Dermis microvascular lymphatic vessel endothelial cell (primary cell): ENCODE data around the gene ERICH2. TPM values are rescaled to one million over a fixed set of nuclear protein-coding genes. Genes with fewer than 3 reads are reported as not detected.

Experiments used
- DNase-seq, 2 donors: peaks; one replicate each; pipeline versions ENCODE4 v3.0.0 to v3.0.0-alpha.2; 2010; ENCODE audit warnings: low read depth in 2 of 2
- total RNA-seq: library from RNA; depleted of rRNA; stranded (reverse); fragments of >200 nt; gene quantifications from 2 replicates; pipeline ENCODE4 v1.2.1, GENCODE V29; 2014

ERICH2 gene
- total RNA-seq, 1 donor from 2014 or later, result not detected

DNA sequence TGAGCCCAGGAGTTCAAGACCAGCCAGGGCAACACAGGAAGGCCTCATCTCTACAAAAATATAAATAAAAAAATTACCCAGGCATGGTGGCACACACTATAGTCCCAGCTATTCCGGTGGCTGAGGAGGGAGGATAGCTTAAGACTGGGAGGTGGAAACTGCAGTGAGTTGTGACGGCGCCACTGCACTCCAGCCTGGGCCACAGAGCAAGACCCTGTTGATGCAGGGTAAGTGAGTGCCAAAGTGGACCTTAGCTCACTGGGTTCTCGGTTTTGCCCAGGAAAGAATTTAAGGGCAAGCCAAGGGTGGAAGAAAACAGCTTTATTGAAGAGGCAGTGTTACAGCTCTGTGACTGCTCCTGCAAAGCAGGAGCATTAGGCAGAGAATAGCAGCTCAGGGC lies 6.9 kb upstream of the ERICH2 start:
- no peak for DNase-seq

DNA sequence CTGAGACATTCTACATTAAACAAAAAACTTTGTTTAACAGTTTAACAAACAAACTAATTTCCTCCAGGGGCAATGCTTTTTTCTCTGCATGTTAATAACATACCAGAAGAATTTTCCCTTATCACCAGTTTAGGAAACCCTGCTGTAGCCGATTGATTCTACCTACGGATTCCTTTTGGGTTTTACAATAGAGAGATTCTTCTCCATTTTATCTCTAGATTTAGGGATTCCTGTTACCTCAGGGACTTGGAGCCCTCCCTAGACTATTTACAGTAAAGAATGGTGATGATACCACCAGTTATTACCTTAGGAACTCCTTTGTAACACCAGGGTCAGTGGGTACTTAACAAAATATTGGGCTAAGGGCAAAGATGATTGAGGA lies 5.3 kb upstream of the ERICH2 start:
- DNase-seq, result no peak

GRCh38 chr2:170766693-170767092 lies 3.5 kb upstream of the ERICH2 start:
- DNase-seq, result no peak

- peak in 1 of 2 donors; percentile 39 for DNase-seq
Measured at GRCh38 chr2:170770606-170771420, 635 bp downstream of the ERICH2 start.

- DNase-seq, result no peak
Measured at GRCh38 chr2:170771421-170771937, 1.3 kb downstream of the ERICH2 start.

- DNase-seq, result no peak
Measured at GRCh38 chr2:170772295-170772694, 2.1 kb downstream of the ERICH2 start.

GRCh38 chr2:170774074-170774473 lies 3.9 kb downstream of the ERICH2 start:
- DNase-seq, result no peak

DNA sequence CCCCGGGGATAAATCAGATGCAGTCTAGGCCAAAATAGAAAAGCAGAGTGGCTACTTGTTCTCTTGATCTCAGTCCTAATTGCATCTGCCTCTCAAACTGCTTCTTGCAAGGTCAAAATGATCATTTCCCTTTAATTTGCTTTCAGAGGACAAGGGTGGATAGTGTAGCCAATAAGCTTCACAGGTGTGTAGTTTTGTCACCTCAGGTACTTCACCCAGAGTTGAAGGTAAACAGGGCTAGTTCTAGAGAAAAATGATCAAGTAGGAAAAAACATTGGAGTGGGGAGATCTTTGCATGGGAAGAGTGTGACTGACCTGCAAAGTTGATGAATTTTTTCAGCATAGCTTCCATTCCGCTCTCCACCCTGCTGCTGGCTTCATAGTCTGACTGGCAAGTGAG lies 8.7 kb downstream of the ERICH2 start:
- no peak for DNase-seq

- no peak for DNase-seq
Measured at GRCh38 chr2:170779304-170779703, 9.1 kb downstream of the ERICH2 start.

GRCh38 chr2:170782673-170783072 lies 12.5 kb downstream of the ERICH2 start:
- no peak for DNase-seq

- DNase-seq, result no peak
Measured at GRCh38 chr2:170783549-170783948, 13.4 kb downstream of the ERICH2 start.

- no peak for DNase-seq
Measured at GRCh38 chr2:170798996-170799395, 28.8 kb downstream of the ERICH2 start.

DNA sequence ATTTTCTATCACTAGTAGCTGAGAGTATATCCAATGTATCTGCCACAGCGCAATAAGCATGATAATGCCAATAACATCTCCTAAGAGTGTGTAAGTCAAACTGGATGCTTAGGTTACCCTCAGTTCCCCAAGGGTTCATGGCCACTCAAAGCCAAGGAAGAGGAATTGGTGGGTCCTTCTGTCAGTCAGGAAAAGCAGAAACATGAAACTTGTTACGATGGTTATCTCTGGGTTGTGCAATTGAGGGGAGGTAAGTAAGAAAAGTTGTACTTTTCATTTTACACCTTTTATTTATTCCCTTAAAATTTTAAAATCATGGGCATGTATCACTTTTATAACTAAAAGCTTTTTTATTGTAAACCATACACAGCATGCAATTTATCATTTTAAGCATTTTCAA lies 36.4 kb downstream of the ERICH2 start:
- DNase-seq, result no peak

DNA sequence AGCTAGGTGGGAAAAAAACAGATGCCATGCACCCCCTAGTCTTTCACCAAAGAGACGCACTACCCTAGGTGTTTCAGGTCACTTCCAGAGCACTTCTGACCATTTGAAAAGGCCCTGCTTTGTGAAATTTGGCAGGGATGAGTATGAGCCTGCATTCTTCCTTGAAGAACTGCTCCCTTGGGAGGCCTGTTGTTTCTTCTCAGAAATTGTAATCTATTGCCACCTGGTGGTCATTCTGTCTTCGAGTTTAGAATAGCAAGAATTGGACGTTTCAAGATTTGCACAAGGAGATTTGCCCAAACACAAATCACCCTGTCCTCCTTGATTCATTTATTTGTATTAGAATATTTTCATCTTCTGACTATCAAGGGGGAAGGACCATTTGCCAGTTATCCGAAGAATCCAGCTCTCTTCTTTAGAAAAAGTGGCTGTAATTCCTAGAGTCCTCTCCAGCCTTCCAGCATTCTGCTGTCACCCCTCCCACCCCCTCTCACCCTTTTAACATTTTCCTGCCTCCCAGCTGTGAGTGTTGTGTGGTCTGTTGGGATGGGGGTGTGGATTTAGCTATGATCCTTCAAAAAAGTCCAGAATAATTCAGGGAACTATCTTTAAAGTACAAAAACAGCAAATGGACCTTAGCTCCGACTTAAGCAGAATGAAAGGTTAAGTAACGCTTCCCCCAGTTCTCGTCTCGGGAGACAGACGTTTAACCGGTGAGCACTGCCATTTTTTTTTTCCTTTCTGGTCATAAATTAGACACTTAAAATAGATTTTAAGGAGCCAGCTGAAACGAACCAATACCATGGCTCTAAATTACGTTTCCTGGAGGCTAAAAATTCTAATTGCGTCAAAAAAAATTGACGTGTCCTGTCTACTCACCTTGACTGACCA lies 42.8 kb downstream of the ERICH2 start:
- peak; percentile 43 to 82 for DNase-seq

- peak in 1 of 2 donors; percentile 57 for DNase-seq
Measured at GRCh38 chr2:170813611-170814532, 43.7 kb downstream of the ERICH2 start.

DNA sequence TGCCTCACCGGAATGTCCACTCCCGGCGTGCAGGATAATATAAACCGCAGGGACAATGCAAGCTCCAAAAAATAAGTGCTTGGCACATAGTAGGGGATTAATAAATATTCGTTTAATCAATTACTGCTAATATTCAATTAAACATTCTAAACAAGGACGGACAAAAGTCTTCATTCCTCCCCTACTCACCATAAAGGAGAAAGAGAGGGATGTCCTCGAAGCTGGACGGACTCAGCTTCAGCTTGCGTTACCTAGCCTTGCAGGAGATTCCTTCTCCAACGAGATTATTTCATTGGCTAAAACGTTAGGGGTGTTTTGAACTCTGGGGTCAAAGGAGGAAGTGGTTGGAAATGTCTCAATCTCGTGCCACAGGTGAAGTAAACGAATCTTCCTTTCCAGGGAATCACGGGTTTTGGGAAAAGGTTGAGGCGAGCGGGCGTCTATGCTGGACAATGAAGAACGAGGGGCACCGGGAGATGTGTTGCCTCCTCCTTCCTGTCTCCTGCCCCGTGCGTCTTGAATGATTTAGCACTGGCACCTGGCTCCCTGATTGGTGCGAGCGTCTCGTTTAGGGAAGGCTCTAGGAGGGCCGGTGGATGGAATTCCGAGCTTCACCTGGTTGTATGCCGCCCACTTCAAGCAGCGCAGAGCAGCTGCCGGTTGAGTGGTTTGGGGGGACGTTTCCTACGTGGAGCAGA lies 44.5 kb downstream of the ERICH2 start:
- no peak for DNase-seq

- DNase-seq, result no peak
Measured at GRCh38 chr2:170815311-170815710, 45.1 kb downstream of the ERICH2 start.

DNA sequence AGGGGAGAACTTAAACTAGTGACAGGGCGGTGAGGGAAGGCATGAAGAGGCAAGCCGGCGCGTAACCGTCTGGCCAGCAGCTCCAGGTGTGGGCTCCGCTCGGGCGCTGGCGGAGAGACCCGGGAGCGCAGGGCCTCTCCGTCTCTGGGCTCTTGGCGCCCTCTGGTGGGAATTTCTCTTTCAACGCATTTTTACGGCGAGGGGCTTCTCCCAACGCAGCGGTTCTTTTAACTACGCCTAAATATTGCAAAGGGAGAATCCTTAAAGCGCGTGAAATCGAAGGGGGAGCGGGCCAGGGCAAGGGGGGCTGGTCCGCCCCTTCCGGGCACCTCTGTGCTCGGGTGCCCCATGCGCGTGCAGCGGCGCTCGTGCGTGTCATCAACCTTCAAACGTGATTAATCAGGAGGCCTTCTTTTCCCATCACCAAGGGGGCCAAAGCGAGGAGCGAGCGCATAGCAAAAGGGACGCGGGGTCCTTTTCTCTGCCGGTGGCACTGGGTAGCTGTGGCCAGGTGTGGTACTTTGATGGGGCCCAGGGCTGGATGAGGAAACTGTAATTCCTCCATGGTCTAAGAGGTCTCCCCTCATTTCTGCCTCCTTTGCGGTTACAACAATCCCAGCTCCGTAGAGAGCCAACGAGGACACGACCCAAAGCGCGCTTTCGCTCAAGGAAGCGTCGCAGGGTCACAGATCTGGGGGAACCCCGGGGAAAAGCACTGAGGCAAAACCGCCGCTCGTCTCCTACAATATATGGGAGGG lies 45.7 kb downstream of the ERICH2 start:
- peak in 1 of 2 donors; percentile 60 for DNase-seq

DNA sequence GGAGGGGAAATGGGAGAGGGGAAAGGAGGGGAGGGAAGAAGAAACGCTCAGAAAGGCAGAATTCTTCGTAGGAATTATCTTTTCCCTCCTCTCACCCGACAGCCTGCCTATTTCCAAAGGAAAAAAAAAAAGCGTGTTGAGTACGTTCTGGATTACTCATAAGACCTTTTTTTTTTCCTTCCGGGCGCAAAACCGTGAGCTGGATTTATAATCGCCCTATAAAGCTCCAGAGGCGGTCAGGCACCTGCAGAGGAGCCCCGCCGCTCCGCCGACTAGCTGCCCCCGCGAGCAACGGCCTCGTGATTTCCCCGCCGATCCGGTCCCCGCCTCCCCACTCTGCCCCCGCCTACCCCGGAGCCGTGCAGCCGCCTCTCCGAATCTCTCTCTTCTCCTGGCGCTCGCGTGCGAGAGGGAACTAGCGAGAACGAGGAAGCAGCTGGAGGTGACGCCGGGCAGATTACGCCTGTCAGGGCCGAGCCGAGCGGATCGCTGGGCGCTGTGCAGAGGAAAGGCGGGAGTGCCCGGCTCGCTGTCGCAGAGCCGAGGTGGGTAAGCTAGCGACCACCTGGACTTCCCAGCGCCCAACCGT lies 46.4 kb downstream of the ERICH2 start, which contains the start of gene GAD1:
Gene GAD1 (plus strand): TSS at position 384 of the 589 bp plus-strand sequence. CDS start 1,705 bp downstream, outside the sequence.
- peak; percentile 40 to 76 for DNase-seq
